ENCODE results near the gene KCNH1. TPM values are rescaled to one million over a fixed set of nuclear protein-coding genes. Genes with fewer than 3 reads are reported as not detected.
"Not testable (repeated sequence)": the region's sequence is repeated elsewhere in the genome, so short reads cannot be mapped to it uniquely, and the experiment has no call there.

Gene KCNH1
- total RNA-seq, 1 experiment from 2014 or later, result 0.17 TPM

DNA sequence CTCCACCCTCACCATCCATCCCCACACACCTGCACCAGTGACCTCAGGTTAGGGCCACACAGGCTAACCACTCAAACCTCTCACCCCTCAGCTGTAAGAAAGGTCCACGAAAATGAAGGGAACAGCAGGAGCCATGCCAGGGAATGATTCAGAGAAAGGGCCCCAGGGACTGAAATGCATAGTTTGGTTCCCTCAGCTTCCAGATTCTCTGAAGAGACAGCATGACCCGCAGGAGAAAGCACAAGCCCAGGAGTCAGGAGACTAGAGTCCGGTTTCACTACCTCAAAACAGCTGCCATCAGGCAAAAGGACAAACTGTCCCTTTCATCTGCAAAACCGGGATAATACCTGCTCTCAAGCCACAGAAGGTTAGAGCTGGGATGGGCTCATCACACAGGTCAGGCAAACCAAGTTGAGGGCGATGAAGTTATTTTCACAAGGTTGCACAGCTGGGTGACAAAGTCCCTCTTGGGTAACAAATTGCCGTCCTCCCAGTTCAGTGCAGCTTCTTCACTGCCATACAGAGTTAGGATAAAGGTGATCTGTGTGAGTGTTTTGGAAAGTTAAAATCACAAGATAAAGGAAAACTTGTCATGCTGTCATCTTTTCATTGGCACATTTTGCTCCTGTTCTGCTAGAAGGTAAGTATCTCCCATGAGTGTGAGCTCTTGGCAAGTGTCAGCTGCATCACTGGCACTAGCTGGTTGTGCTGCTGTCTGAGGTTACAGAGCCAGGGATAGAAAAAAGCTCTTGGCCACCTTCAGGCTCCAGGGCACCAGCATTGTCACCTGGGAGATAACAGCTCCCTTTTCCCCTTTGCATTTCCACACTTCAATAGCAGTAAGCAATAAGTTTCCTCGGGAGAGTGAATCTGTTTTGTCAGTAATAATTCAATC is 120.4 kb downstream of the KCNH1 start (continued):
- TF ChIP-seq MAX (CRISPR knock-in tag; IDR thresholded peaks at IDR 0.05) (no peak), MYBL2 (CRISPR knock-in tag; IDR thresholded peaks at IDR 0.05) (no peak), FOXJ3 (CRISPR knock-in tag; IDR thresholded peaks at IDR 0.05; ENCODE audit: borderline replicate concordance) (no peak), SMAD4 (CRISPR knock-in tag; IDR thresholded peaks at IDR 0.05) (no peak), NFE2L1 (CRISPR knock-in tag; IDR thresholded peaks at IDR 0.05) (no peak)
- TF ChIP-seq, protein P1, sequence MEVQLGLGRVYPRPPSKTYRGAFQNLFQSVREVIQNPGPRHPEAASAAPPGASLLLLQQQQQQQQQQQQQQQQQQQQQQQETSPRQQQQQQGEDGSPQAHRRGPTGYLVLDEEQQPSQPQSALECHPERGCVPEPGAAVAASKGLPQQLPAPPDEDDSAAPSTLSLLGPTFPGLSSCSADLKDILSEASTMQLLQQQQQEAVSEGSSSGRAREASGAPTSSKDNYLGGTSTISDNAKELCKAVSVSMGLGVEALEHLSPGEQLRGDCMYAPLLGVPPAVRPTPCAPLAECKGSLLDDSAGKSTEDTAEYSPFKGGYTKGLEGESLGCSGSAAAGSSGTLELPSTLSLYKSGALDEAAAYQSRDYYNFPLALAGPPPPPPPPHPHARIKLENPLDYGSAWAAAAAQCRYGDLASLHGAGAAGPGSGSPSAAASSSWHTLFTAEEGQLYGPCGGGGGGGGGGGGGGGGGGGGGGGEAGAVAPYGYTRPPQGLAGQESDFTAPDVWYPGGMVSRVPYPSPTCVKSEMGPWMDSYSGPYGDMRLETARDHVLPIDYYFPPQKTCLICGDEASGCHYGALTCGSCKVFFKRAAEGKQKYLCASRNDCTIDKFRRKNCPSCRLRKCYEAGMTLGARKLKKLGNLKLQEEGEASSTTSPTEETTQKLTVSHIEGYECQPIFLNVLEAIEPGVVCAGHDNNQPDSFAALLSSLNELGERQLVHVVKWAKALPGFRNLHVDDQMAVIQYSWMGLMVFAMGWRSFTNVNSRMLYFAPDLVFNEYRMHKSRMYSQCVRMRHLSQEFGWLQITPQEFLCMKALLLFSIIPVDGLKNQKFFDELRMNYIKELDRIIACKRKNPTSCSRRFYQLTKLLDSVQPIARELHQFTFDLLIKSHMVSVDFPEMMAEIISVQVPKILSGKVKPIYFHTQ (CRISPR knock-in tag; IDR thresholded peaks at IDR 0.05), result no peak

DNA sequence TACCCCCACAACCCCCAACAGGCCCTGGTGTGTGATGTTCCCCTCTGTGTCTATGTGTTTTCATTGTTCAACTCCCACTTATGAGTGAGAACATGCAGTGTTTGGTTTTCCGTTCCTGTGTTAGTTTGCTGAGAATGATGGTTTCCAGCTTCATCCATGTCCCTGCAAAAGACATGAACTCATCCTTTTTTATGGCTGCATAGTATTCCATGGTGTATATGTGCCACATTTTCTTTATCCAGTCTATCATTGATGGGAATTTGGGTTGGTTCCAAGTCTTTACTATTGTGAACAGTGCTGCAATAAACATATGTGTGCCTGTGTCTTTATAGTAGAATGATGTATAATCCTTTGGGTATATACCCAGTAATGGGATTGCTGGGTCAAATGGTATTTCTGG is 122.8 kb downstream of the KCNH1 start:
- H3K4me3 Mint-ChIP-seq; POLR2A ChIA-PET; H3K4me1 Mint-ChIP-seq; H3K27me3 Mint-ChIP-seq (ENCODE audit: low read depth); H3K9me3 Mint-ChIP-seq; DNase-seq (ENCODE audit: low spot score); CTCF ChIA-PET; H3K36me3 Mint-ChIP-seq; ATAC-seq; H3K27ac Mint-ChIP-seq: not testable (repeated sequence)

DNA sequence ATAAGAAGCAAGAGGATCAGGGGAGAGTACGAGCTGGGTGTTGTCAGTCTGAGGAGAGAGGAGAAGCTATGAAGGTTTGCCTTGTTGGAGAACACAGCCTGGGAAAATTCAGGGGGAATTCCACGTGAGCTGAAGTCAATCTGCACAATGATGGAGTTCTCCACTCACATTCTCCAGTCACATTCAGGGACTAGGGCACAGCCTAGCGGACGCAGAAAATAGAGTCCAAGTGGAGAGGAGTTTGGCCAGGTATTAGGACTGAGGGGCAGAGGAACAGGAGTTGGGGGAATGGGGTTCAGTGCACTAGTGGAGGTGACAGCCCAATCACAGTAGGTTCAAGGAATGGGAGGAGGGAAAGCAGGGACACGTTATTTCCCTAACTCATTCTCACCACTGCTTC is 124.0 kb downstream of the KCNH1 start:
- CTCF ChIA-PET, result no interaction called here
- H3K27ac Mint-ChIP-seq, result no peak overlapping the region
- H3K36me3 Mint-ChIP-seq, result no peaks in the 10 kb centered on the region
- H3K4me1 Mint-ChIP-seq, result no peaks in the 10 kb centered on the region
- POLR2A ChIA-PET, result no interaction called here
- no peak for ATAC-seq
- DNase-seq (ENCODE audit: low spot score), result no peak
- no peaks in the 10 kb centered on the region; the same call in 1 of the 2 replicates for H3K27me3 Mint-ChIP-seq (ENCODE audit: low read depth)
- H3K4me3 Mint-ChIP-seq, result no peak overlapping the region
- TF ChIP-seq FOXP1 (CRISPR knock-in tag; IDR thresholded peaks at IDR 0.05; ENCODE audit: borderline replicate concordance), result no peak
- no peak for TF ChIP-seq NR2C2 (CRISPR knock-in tag; IDR thresholded peaks at IDR 0.05)
- TF ChIP-seq, protein P2, sequence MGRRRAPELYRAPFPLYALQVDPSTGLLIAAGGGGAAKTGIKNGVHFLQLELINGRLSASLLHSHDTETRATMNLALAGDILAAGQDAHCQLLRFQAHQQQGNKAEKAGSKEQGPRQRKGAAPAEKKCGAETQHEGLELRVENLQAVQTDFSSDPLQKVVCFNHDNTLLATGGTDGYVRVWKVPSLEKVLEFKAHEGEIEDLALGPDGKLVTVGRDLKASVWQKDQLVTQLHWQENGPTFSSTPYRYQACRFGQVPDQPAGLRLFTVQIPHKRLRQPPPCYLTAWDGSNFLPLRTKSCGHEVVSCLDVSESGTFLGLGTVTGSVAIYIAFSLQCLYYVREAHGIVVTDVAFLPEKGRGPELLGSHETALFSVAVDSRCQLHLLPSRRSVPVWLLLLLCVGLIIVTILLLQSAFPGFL (CRISPR knock-in tag; IDR thresholded peaks at IDR 0.05; ENCODE audit: borderline replicate concordance), result no peak
- TF ChIP-seq RELA (CRISPR knock-in tag; IDR thresholded peaks at IDR 0.05; ENCODE audit: borderline replicate concordance), result no peak
- TF ChIP-seq ELF4 (CRISPR knock-in tag; IDR thresholded peaks at IDR 0.05; ENCODE audit: low read depth), result no peak
- no peak for TF ChIP-seq ZSCAN18 (CRISPR knock-in tag; IDR thresholded peaks at IDR 0.05)
- no peak for TF ChIP-seq SP1 (CRISPR knock-in tag; conservative IDR thresholded peaks at IDR 0.05)
- no peak for TF ChIP-seq TEAD4 (CRISPR knock-in tag; IDR thresholded peaks at IDR 0.05)
- no peak for TF ChIP-seq MAX (CRISPR knock-in tag; IDR thresholded peaks at IDR 0.05)
- no peak for TF ChIP-seq NFE2L1 (CRISPR knock-in tag; IDR thresholded peaks at IDR 0.05)
- TF ChIP-seq FOXJ3 (CRISPR knock-in tag; IDR thresholded peaks at IDR 0.05; ENCODE audit: borderline replicate concordance), result no peak
- TF ChIP-seq NFATC4 (CRISPR knock-in tag; IDR thresholded peaks at IDR 0.05), result no peak
- TF ChIP-seq, protein P3, sequence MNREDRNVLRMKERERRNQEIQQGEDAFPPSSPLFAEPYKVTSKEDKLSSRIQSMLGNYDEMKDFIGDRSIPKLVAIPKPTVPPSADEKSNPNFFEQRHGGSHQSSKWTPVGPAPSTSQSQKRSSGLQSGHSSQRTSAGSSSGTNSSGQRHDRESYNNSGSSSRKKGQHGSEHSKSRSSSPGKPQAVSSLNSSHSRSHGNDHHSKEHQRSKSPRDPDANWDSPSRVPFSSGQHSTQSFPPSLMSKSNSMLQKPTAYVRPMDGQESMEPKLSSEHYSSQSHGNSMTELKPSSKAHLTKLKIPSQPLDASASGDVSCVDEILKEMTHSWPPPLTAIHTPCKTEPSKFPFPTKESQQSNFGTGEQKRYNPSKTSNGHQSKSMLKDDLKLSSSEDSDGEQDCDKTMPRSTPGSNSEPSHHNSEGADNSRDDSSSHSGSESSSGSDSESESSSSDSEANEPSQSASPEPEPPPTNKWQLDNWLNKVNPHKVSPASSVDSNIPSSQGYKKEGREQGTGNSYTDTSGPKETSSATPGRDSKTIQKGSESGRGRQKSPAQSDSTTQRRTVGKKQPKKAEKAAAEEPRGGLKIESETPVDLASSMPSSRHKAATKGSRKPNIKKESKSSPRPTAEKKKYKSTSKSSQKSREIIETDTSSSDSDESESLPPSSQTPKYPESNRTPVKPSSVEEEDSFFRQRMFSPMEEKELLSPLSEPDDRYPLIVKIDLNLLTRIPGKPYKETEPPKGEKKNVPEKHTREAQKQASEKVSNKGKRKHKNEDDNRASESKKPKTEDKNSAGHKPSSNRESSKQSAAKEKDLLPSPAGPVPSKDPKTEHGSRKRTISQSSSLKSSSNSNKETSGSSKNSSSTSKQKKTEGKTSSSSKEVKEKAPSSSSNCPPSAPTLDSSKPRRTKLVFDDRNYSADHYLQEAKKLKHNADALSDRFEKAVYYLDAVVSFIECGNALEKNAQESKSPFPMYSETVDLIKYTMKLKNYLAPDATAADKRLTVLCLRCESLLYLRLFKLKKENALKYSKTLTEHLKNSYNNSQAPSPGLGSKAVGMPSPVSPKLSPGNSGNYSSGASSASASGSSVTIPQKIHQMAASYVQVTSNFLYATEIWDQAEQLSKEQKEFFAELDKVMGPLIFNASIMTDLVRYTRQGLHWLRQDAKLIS (CRISPR knock-in tag; IDR thresholded peaks at IDR 0.05; ENCODE audit: borderline replicate concordance), result no peak
- no peaks in the 10 kb centered on the region for H3K9me3 Mint-ChIP-seq
